Right kidney (tissue), 1 donor: Measurements from ENCODE around the gene SRP9.
A peak's percentile ranks its signal among the peaks of the same experiment; 100 is the strongest.
"Not testable (repeated sequence)": the region's sequence is repeated elsewhere in the genome, so short reads cannot be mapped to it uniquely, and the experiment has no call there.

Experiments used
- DNase-seq: peaks from one replicate; pipeline ENCODE4 v3.0.0-alpha.2; 2016

The SRP9 gene

DNA sequence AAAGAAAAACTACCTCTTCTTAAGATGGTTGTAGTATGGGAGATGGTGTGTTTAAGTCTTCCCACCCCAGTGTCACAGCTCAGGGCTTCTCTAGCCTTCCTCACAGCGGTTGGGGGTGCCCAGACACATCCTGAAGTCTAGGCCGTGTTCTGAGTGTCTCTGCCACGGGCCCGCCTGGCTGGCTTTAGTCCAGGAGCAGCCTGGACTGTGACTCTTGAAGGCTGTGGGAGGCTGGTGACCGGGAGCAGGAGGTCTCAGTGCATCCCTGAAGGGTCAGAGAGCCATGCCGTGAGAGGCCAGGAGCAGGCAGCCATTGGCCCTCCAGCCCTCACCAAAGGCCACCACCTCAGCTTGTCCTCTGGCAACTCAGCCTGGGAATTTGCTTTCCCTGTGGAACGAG is 36.8 kb downstream of the SRP9 start:
- no peak for DNase-seq

- not testable (repeated sequence) for DNase-seq
Observed at GRCh38 chr1:225815090-225815489, 37.5 kb downstream of the SRP9 start.

GRCh38 chr1:225815526-225816178 is 38.0 kb downstream of the SRP9 start:
- DNase-seq, result no peak

DNA sequence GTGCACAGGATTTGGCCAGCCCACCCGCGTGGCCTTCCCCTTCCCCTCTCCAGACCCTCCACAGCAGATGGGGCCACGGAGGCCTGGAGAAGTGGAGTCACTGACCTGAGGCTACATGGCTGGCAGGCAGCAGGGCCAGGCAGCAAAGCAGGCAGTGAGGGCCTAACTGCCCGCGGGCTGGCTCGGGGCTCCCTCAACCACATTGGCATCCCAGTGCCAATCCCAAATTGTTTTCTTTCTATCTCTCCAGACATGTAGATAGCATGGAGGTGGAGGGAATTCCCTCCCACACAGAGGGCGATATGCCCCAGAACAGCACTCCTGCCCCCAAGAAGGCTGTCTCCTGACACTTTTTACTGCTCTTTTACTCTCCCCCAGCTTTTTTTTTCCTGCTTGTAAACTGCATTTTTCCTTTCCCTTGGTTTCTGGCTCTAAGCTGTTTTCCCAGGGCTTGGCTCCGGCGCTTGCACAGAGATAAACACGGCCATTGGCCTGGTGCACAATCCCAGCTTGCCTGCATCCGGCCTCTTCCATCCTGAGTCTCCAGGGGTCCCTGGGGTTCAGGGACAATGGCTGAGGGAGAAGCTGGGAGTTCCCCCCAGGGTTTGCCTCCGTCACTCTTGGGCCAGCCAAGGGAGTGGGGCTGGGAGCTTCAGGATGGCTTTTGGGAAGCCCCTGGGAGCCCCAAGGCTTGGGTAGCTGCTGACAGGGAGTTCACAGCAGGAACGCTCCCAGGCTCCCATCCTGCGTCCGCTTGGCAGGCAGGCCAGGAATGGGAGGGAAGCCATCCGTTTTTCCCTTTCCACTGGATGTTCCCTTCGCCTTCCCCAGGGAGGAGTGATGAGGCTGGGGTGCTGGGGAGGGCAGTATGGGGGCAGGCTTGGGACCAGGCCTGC is 39.3 kb downstream of the SRP9 start:
- DNase-seq, result peak; percentile 47

GRCh38 chr1:225817611-225818061 is 40.0 kb downstream of the SRP9 start:
- no peak for DNase-seq

- DNase-seq, result no peak
Observed at GRCh38 chr1:225818229-225818628, 40.6 kb downstream of the SRP9 start.

DNA sequence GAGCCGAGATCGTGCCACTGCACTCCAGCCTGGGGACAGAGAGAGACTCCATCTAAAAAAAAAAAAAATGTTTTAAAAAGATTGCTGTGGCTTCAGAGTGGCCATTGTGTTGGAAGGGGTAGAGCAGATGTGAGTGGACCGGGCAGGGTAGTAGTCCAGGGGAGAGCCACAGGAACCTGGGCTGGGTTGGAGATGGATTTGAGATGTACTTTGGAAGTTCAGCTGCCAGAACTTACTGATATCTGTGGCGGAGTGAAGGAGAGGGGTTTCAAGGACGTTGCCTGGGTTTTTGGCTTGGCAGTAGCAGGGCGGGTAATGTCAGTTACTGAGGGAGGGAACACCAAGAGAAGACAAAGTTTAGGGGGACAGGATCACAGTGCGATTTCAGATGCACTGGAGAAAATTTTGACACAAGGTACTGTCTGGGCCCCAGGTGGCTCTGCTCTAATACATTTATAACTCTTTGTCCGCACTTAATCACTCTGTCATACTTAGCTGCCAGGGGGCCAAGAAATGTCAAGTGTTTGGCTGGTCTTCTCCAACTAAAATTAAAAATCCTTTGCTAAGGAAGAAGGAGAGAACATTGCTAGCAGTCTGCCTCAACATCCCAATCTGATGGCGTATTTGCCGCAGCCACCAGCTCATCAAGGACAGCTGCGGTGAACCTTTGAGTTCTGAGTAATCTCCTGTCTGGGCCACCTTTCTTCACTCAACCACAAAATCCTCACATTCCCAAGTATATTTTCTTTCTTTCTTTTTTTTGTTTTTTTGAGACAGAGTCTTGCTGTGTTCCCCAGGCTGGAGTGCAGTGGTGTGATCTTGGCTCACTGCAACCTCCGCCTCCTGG is 41.9 kb downstream of the SRP9 start:
- DNase-seq, result no peak

DNA sequence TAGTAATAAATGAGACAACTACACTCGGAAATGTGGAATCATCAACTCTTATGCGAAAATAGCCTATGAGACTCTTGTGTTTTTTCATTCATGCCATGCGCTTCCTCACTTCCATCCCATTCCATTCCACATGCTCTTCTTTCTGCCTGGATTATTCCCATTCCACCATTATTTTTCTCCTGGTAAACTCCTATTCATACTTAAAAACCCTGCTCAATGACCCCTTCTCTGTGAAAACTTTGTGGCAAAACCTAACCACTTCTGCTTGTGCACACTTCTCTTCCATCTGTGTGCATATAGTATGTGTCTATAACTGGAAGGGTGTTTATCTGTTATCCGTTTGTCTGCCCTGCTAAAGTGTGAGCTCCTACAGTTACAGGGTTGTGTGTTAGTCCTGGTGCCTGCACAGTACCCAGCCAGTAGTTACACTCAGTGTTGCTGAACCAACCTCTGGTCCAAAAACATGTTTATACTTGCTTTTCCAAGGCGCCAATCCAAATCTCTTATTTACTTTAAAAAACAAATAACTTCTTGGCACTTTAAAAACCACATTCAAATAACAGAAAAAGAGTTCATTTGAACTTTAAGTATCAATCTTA is 43.0 kb downstream of the SRP9 start:
- no peak for DNase-seq

GRCh38 chr1:225822655-225823403 is 45.2 kb downstream of the SRP9 start:
- DNase-seq, result no peak

DNA sequence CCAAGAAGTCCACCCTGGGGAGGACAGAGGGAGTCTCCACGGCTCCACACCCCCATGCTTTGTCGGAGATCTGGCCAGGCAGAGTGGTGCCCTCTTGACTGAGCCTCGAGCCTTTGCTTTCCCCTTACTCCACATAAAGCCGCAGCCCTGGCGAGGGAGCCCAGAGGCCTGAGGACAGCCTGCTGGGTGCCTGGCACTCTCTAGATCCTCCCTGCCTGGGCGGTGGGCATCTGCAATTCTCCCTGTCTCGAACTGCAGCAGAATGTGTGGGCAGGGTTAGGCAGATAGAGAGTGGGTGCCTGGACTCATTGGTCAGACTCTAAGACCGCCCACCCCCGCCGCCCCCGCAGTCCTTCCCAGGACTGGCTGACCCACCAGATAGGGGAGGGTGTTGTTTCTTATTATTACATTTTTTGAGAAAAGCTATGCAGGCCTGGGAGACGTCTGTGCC is 46.2 kb downstream of the SRP9 start:
- no peak for DNase-seq

GRCh38 chr1:225824533-225824941 is 46.9 kb downstream of the SRP9 start:
- DNase-seq, result no peak

GRCh38 chr1:225825078-225825477 is 47.5 kb downstream of the SRP9 start:
- no peak for DNase-seq

DNA sequence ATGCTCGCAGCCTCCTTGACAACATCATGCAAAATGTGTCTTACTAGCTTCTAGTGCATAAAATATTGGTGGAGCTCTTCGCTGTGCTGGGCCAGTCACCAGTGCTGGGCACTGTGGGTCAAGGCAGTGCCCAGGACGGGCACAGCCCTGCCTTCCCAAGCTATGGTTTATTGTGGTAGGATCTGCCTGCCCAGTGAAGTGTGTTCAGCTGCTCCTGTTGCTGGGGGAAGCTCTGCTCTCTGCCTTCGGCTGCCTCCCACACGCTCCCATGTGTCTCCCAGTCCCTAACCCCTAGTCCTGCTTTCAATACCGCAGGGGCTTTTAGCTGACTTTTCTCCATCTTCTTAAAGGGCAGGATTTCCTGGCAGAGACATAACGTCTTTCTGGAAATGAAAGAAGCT is 48.0 kb downstream of the SRP9 start:
- DNase-seq, result no peak

- DNase-seq, result no peak
Observed at GRCh38 chr1:225827076-225827475, 49.5 kb downstream of the SRP9 start.

DNA sequence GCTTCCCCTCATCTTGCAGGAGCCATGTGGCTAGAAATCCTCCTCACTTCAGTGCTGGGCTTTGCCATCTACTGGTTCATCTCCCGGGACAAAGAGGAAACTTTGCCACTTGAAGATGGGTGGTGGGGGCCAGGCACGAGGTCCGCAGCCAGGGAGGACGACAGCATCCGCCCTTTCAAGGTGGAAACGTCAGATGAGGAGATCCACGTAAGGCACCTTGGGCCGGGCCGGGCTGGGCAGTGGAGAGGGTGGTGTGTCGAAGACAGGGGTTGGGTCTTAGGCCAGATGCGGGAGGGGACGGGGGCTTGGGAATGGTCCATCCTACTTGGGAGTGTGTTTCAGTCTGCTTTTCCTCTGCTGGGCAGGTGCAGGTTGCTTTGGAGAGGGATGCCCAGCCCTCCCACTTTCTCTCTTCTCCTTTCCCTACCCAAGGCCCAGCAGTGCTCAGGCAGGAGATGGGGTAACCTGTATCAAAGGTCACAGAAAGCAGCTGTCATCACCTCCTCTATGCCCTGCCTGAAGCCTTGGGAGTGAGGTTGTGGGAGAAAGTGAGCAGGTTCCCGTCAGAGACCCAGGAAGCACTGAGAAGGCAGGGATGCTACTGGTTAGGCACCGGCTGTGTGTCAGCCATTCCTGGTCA is 51.2 kb downstream of the SRP9 start:
- no peak for DNase-seq

DNA sequence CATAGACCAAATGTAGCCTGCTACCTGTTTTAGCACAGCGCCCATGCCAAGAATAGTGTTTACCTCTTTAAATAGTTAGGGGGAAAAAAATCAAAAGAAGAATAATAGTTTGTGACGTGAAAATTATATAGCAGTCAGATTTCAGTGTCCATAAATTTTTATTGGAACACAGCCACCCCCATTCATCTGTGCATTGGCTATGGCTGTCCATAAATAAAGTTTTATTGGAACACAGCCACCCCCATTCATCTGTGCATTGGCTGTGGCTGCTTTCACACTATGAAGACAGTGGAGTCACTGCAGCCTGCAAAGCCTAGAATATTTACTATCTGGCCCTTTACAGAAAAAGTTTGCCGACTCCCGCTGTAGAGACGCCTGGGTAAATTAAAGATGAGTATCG is 53.2 kb downstream of the SRP9 start:
- DNase-seq, result no peak

DNA sequence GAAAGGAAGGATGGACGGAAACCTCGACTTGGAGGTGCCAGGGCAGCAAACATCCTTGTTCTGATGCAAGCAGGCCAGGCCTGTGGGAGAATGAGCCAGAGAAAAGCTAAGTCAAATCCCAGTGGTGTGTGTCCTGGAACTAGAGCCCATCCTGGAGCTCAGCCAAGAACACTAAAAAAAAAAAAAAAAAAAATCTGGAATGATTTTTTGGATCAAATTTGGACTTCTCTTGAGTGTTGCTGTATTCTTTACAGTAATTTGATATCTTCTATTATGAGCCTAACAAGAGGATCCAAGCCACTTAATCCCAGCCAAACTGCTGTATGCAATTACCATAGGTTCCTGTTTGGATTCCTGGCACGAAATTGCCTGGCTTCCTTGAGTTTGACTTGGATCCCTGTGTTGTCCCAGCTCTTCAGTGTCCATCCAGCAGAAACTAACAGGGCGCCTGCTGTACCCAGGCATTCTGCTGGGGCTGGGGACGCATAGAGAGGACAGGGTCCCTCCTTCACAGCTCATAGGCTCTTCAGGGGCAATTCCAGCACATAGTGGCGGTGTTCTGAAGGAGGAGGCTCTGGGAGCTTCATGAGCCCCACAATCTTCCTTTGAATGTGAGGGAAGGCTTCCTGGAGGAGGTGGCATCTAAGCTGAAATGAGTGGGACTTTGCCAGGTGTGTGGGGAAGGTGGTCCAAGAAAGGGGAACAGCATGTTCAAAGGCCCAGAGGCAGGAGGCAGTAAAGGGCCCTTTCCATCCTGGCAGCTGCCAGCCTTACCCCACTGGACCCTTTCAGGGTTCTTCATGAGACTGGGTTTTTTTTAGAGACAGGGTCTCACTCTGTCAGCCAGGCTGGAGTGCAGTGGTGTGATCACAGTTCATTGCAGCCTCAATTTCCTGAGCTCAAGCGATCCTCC is 57.0 kb downstream of the SRP9 start:
- DNase-seq, result no peak

- no peak for DNase-seq
Observed at GRCh38 chr1:225835856-225836255, 58.2 kb downstream of the SRP9 start.

DNA sequence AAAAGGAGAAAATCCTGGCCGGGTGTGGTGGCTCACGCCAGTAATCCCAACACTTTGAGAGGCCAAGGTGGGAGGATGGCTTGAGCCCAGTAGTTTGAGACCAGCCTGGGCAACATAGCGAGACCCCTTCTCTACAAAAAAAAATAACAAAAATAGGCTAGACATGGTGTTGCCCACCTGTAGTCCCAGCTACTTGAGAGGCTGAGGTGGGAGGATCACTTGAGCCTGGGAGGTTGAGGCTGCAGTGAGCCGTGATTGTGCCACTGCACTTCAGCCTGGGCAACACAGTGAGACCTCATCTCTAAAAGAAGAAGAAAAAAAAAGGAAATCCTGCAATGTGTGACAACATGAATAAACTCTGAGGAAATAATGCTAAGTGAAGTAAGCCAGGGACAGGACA is 58.7 kb downstream of the SRP9 start:
- not testable (repeated sequence) for DNase-seq

- DNase-seq, result no peak
Observed at GRCh38 chr1:225838793-225839192, 61.2 kb downstream of the SRP9 start.
